ENCODE data around the gene POU6F1.

- TF ChIP-seq ZNF10 (tag by site-specific recombination; IDR thresholded peaks at IDR 0.05), result no peak
- TF ChIP-seq PRDM6 (tag by site-specific recombination; IDR thresholded peaks at IDR 0.05), result no peak
- no peak for TF ChIP-seq CTCF (tag by site-specific recombination; IDR thresholded peaks at IDR 0.05)
- TF ChIP-seq ZBTB26 (tag by site-specific recombination; optimal IDR thresholded peaks at IDR 0.05), result no peak
- TF ChIP-seq ZNF677 (tag by site-specific recombination; IDR thresholded peaks at IDR 0.05), result no peak
- TF ChIP-seq ZBTB7A (tag by site-specific recombination; IDR thresholded peaks at IDR 0.05; ENCODE audit: low read depth), result no peak
- TF ChIP-seq ZNF792 (tag by site-specific recombination; IDR thresholded peaks at IDR 0.05), result no peak
- TF ChIP-seq ZNF513 (tag by site-specific recombination; IDR thresholded peaks at IDR 0.05), result no peak
- TF ChIP-seq ZNF416 (tag by site-specific recombination; IDR thresholded peaks at IDR 0.05), result no peak
- no peak for TF ChIP-seq PRDM10 (tag by site-specific recombination; IDR thresholded peaks at IDR 0.05)
- TF ChIP-seq TRIM28 (IDR thresholded peaks at IDR 0.05; ENCODE audit: borderline replicate concordance, low read length), result no peak
Measured at GRCh38 chr12:51188359-51189051, 29.4 kb downstream of the POU6F1 start.

Measured in HEK293 (cell line).